Mucosa of stomach (tissue), 1 donor: Measurements from ENCODE around the gene CNOT6L.

Source experiments
- H3K27me3 ChIP-seq: one replicate; pipeline ENCODE4 v1.7.0; 2013; ENCODE audit warnings: mild to moderate bottlenecking, low read length; ENCODE audit not compliant: control insufficient read depth, insufficient read depth
- H3K36me3 ChIP-seq: one replicate; pipeline ENCODE4 v1.7.0; 2013; ENCODE audit warnings: low read length; ENCODE audit not compliant: control insufficient read depth, insufficient read depth
- H3K4me1 ChIP-seq: one replicate; pipeline ENCODE4 v1.7.0; 2013; ENCODE audit warnings: mild to moderate bottlenecking, low read length; ENCODE audit not compliant: control insufficient read depth, insufficient read depth
- H3K4me3 ChIP-seq: one replicate; pipeline ENCODE4 v1.7.0; 2013; ENCODE audit warnings: low read length
- H3K9ac ChIP-seq: one replicate; pipeline ENCODE4 v1.7.0; 2013; ENCODE audit warnings: mild to moderate bottlenecking, low read length, moderate library complexity
- H3K9me3 ChIP-seq: one replicate; pipeline ENCODE4 v1.7.0; 2013; ENCODE audit warnings: mild to moderate bottlenecking, low read length, moderate library complexity; ENCODE audit not compliant: control insufficient read depth
- donor health status: Pancreatic carcinoma.

CNOT6L gene

DNA sequence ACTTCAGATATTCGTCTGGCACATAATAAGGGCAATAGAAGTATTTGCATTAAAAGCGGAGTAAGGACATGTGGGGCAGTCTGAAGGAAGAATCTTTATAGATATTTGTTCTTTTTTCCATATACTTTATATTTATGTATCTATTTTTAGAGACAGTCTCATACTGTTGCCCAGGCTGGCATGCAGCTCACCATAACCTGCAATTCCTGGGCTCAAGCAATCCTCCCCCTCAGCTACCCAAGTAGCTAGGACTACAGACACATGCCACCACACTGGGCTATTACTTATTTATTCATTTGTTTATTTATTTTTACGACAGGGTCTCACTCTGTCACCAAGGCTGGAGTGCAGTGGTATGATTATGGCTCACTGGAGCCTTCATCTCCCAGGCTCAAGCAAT, 26.8 kb upstream of the CNOT6L start:
- H3K4me3 ChIP-seq, result no peak overlapping the region
- H3K9ac ChIP-seq, result no peak overlapping the region
- H3K36me3 ChIP-seq, result no peaks in the 10 kb centered on the region
- no peaks in the 10 kb centered on the region for H3K27me3 ChIP-seq
- H3K9me3 ChIP-seq, result no peaks in the 10 kb centered on the region
- H3K4me1 ChIP-seq, result no peaks in the 10 kb centered on the region

GRCh38 chr4:77845400-77845799, 26.2 kb upstream of the CNOT6L start:
- Histone ChIP-seq H3K9ac (no peak overlapping the region), H3K4me1 (no peaks in the 10 kb centered on the region), H3K27me3 (no peaks in the 10 kb centered on the region), H3K4me3 (no peak overlapping the region), H3K36me3 (no peaks in the 10 kb centered on the region), H3K9me3 (no peaks in the 10 kb centered on the region)

DNA sequence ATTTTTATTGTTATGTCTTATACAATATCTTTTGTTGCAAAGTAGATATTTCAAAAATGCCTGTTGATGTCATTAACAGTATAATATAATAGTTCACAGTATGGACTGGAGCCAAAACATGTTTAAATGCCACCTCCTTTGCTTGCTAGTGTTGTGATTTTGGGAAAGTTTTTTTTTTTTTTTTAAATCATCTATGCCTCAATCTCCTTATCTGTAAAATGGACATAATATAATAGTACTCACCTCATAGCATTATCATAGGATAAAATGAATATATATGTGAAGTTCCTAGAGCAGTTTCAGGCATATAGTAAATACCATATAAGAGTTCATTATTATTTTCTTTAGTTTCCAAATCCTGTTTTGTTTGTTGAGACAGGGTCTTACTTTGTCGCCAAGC, 25.2 kb upstream of the CNOT6L start:
- Histone ChIP-seq H3K4me3 (no peak overlapping the region), H3K9ac (no peak overlapping the region), H3K9me3 (no peaks in the 10 kb centered on the region), H3K36me3 (no peaks in the 10 kb centered on the region), H3K27me3 (no peaks in the 10 kb centered on the region), H3K4me1 (no peaks in the 10 kb centered on the region)

DNA sequence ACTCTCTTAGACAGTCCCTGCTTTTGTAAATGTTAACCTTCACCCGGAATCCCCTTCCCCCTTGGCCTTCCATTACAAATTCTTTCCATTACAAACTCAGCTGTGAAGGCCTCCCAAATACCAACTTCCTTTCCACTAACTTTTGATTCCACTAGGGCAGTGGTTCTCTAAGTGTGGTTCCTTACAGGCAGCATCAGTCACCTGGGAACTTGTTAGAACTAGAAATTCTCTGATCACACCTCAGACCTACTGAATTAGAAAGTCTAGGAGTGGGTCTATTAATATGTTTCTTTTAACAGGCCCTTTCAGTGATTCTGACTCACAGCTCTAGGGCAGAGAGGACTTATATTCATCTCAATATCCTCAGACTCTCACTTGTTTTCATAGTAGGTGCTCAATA, 24.5 kb upstream of the CNOT6L start:
- Histone ChIP-seq H3K9me3 (no peaks in the 10 kb centered on the region), H3K4me1 (no peaks in the 10 kb centered on the region), H3K36me3 (no peaks in the 10 kb centered on the region), H3K27me3 (no peaks in the 10 kb centered on the region), H3K9ac (no peak overlapping the region), H3K4me3 (no peak overlapping the region)

- H3K9ac ChIP-seq, result no peak overlapping the region
- H3K4me3 ChIP-seq, result no peak overlapping the region
- H3K4me1 ChIP-seq, result no peaks in the 10 kb centered on the region
- no peaks in the 10 kb centered on the region for H3K36me3 ChIP-seq
- no peaks in the 10 kb centered on the region for H3K9me3 ChIP-seq
- no peaks in the 10 kb centered on the region for H3K27me3 ChIP-seq
Measured at GRCh38 chr4:77834403-77834802, 15.2 kb upstream of the CNOT6L start.

GRCh38 chr4:77833126-77833724, 14.1 kb upstream of the CNOT6L start:
- Histone ChIP-seq H3K9ac (no peak overlapping the region), H3K4me1 (no peaks in the 10 kb centered on the region), H3K27me3 (no peaks in the 10 kb centered on the region), H3K36me3 (no peaks in the 10 kb centered on the region), H3K4me3 (no peak overlapping the region), H3K9me3 (no peaks in the 10 kb centered on the region)

GRCh38 chr4:77827343-77827742, 8.2 kb upstream of the CNOT6L start:
- H3K4me1 ChIP-seq, result no peaks in the 10 kb centered on the region
- H3K36me3 ChIP-seq, result no peaks in the 10 kb centered on the region

DNA sequence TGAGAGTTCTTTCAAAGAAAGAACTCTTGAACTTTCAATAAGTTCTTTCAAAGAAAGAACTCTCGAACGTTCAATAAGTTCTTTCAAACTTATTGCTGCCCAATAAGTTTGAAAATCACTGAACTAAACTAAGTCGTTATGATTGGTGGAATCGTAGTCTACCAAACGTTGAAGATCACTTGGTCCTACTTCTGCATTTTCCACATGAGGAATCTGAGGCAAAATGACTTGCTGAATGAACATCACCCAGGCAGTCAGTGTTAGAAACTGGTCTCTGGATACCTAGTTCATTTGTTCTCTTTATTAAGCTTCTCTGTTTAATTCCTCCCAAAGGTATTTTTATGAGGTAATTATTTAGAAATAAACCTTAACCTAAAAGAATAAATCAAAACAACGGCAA, 7.1 kb upstream of the CNOT6L start:
- Histone ChIP-seq H3K27me3 (no peaks in the 10 kb centered on the region), H3K4me1 (peaks cover 4% of the 10 kb centered on the region), H3K9me3 (no peaks in the 10 kb centered on the region), H3K4me3 (no peak overlapping the region), H3K36me3 (no peaks in the 10 kb centered on the region), H3K9ac (no peak overlapping the region)

More at GRCh38 chr4:77827343-77827742, 8.2 kb upstream of the CNOT6L start:
- no peak overlapping the region for H3K9ac ChIP-seq
- H3K4me3 ChIP-seq, result no peak overlapping the region
- no peaks in the 10 kb centered on the region for H3K27me3 ChIP-seq
- H3K9me3 ChIP-seq, result no peaks in the 10 kb centered on the region

DNA sequence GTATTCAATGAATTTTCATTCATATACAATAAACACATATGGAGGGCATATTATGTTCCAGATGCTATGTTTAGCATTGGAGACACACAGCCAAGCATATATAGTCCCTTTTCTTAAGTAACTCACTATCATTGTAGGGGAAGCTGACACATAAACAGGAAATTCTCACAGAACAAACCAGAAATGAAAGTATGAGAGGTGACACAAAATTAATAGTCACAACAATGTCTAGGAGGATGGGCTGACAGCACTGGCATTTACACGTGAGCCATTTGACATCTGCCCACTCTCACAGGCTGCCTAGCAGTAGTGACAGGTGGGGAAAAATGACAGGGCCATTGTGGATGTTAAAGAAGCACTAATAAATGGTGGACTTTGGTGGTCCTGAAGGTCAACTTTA, 2.6 kb upstream of the CNOT6L start:
- H3K27me3 ChIP-seq, result no peaks in the 10 kb centered on the region
- no peak overlapping the region for H3K4me3 ChIP-seq
- peaks cover 16% of the 10 kb centered on the region for H3K4me1 ChIP-seq
- peak overlapping the region; percentile 9 for H3K9ac ChIP-seq
- no peaks in the 10 kb centered on the region for H3K36me3 ChIP-seq
- no peaks in the 10 kb centered on the region for H3K9me3 ChIP-seq

DNA sequence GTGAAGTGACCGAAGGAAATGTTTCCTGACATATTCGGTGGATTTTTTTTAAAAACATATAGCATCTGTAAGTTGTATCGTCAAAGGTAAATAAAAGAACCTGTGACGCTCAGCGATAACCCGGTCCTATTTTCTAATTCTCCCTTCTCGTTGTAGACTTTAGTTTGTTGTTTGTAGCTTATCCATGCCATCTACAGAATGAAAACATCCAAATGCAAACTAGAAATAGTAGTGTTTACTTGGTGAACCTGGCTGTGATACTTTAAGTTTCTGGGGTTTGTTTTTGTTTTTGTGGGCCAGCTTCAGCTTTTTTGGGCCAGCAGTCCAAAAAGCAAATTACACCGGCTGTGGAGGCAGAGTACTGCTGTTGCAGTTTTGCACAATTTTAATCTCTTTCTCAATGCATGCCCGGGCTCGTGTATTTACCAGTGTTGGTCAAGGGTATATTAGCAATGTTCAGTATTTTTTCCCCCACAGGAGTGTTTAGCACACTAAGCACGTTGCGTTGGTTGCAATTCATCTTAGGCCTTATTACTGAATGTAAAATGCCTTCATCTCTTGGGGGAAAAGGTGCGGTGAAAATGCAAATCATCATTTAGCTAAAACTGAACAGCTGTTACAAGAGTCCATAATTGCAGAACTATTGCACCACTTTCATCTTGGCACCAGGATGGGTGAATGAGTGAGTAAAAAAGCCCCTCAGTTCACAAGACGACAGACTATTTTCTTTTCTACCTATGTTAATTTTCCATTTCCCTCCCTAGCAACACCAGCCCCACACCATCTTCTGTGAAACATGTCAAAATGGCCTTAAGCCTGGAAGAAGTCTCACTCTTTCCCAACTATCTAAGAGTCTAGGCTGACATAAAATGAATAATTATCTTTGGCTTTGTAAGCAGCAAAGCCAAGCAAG, 1.7 kb upstream of the CNOT6L start:
- Histone ChIP-seq H3K4me3 (peak overlapping the region; percentile 91), H3K36me3 (no peaks in the 10 kb centered on the region), H3K9me3 (no peaks in the 10 kb centered on the region), H3K4me1 (peaks cover 16% of the 10 kb centered on the region), H3K9ac (peak overlapping the region; percentile 98), H3K27me3 (no peaks in the 10 kb centered on the region)

DNA sequence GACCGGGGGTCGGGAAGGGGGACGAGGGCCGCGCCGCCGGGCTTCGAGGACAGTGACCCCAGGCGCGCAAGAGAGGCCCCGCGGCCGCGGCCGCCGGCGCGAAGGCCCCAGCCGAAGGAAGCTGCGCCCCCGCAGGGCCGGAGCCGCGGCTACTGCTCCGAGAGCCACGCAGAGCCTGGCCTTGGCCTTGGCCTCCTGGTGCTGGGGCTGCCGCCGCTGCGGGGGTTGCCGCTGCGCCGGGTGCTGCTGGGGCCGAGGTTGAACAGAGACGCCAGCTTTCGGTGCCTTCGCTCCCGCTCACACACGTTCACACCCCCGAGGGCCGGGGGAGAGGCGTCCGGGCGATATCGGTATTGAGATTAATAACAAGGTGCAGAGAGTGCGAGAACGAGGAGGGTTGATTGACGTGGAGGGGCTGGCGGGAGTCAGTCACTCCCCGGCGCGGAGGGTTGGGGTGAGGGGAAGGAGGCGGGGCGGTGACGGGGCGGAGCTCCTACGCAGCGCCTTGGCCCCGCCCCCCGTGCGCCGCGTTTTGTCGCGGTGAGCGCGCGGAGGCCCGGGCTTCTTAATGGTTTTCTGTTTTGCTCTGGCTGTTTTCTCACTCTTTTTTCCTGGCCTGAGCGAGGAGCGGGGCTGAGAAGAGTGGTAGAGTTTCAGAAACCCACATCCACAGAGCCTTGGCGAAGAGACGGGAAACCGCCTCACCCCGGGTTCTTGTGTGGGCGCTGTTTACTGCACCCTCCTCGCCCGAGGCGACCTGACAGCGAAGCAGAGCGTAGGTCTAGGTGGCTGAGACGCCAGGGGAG, 878 bp upstream of the CNOT6L start:
- H3K4me3 ChIP-seq, result peak overlapping the region; percentile 91
- H3K36me3 ChIP-seq, result no peaks in the 10 kb centered on the region
- H3K9me3 ChIP-seq, result no peaks in the 10 kb centered on the region
- H3K9ac ChIP-seq, result peak overlapping the region; percentile 98
- H3K27me3 ChIP-seq, result no peaks in the 10 kb centered on the region
- H3K4me1 ChIP-seq, result peaks cover 16% of the 10 kb centered on the region

GRCh38 chr4:77819404-77819842, 255 bp upstream of the CNOT6L start:
- Histone ChIP-seq H3K9me3 (no peaks in the 10 kb centered on the region), H3K4me1 (peaks cover 16% of the 10 kb centered on the region), H3K9ac (peak overlapping the region; percentile 98), H3K36me3 (no peaks in the 10 kb centered on the region), H3K27me3 (no peaks in the 10 kb centered on the region), H3K4me3 (peak overlapping the region; percentile 78)
